CD4-positive, alpha-beta T cell treated with Interleukin-12 subunit alpha and Interleukin-12 subunit beta, for 1 hour (primary cell): Measurements from ENCODE around the gene SIAH3.

ENCODE experiments used
- DNase-seq: peaks from one replicate; pipeline ENCODE4 v3.0.0-alpha.2; 2020

Gene SIAH3

DNA sequence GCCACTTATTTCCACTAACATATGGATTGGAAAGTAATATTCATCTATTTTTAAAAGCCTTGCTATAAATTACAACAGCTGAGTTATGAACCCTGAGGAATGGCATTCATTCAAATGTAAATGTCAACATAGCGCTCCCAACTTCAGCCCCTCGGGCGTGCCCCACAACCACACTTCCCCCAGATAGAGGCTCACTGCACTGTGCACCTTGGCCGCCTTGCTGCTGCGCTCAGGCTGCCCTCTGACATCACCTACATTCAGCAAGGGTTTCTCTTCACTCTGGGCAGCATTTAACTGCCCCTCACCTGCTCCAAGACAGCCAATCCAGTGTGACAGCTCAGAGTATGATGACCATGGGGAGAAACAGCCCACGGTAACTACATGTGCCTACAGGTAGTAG, 35.1 kb downstream of the SIAH3 start:
- no peak for DNase-seq

DNA sequence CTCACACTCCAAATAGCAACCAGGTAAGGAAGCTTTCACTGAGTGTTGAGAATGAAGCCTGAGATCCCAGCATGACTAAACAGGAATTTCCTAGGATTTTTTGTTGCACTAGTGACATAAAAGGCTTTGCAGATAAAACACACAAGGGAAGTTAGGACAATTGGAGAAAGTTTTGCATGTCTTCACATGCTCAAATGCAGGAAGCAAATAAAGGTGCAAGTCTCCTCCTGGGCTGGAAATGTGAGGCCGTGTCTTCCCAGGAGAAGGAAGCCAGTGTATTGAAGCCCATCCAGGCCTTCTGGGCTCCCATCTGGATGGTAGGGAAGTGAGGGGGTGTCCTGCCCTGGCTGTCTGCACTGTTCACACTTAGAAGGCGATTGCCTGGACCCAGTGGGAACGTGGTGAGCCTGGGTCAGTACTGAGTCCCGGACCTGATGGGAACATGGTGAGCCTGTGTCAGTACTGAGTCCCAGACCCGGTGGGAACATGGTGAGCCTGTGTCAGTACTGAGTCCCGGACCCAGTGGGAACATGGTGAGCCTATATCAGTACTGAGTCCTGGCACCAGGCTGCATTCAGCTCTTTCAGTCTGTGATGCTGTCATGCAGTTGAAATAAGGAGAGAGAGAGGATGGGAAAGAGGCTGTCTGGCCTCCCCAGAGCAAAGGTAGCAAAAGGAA, 38.7 kb downstream of the SIAH3 start:
- no peak for DNase-seq

GRCh38 chr13:45811891-45812694, 39.5 kb downstream of the SIAH3 start:
- DNase-seq, result no peak

- no peak for DNase-seq
These were observed 41.7 kb downstream of the SIAH3 start for GRCh38 chr13:45809801-45810394.

GRCh38 chr13:45808925-45809324, 42.6 kb downstream of the SIAH3 start:
- DNase-seq, result no peak

DNA sequence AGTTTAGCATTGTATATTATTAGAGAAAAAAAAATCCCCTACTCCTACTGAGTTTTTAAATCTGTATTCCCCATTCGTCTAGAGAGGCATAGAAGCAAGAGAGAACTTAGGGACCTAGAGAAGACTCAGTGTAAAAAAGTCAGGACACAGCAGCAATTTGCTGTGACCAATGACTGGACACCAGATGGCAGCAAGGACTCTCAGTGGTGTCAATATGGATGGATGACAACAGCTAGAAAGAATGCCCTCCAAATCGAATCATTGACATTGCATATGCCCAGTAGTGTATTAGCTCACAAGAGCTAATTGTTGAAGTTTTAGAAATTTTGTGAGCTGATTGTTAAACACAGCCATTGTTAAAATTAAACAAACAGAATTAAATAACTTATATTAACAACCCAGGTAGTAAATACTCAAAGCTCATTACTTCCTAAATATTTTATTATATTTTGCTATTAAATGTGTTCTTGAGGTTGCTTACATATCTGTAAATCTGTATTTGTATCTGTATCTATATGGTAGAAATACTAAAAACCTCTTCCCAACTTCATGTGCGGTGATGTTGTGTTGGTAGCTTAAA, 43.9 kb downstream of the SIAH3 start:
- DNase-seq, result peak; percentile 27

DNA sequence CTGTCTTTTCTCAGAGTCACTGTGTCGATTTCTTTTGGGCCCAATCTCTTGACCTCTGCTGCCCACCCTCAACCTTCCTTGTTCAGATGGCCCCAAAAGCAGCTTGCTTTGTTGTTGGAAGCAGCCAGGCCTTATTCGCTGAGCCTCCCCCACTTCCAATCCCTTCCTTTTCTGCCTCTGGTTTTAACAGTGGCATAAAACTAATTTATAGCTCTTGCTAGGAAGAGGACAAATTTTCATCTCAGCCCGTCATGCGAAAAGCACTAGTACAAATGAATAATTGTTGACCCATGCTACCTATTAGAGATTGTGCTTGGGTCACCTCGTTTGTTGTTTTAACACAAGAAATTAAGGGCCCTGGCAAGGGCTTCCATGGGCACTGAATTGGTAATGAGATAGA, 51.1 kb downstream of the SIAH3 start:
- DNase-seq, result no peak

DNA sequence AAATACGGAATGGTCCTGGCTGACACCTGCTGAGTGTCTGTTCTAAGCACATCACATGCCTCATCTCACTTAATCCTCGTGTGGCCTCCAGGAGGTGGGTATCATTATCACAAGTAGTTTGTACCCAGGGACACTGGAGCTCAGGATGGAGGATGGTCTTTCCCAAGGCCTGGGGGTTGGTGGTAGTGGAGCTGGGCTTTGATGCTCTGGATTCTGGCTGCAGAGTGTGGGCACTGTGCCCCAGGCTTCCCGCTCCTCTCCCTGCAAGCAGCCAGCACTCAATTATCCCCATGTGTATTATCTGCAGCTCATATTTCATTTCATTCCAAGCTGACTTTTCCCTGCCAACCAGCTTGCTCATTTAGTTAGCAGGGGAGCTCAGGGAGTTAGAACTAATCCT, 52.1 kb downstream of the SIAH3 start:
- DNase-seq, result no peak

- DNase-seq, result no peak
These were observed 52.7 kb downstream of the SIAH3 start for GRCh38 chr13:45798851-45799250.

DNA sequence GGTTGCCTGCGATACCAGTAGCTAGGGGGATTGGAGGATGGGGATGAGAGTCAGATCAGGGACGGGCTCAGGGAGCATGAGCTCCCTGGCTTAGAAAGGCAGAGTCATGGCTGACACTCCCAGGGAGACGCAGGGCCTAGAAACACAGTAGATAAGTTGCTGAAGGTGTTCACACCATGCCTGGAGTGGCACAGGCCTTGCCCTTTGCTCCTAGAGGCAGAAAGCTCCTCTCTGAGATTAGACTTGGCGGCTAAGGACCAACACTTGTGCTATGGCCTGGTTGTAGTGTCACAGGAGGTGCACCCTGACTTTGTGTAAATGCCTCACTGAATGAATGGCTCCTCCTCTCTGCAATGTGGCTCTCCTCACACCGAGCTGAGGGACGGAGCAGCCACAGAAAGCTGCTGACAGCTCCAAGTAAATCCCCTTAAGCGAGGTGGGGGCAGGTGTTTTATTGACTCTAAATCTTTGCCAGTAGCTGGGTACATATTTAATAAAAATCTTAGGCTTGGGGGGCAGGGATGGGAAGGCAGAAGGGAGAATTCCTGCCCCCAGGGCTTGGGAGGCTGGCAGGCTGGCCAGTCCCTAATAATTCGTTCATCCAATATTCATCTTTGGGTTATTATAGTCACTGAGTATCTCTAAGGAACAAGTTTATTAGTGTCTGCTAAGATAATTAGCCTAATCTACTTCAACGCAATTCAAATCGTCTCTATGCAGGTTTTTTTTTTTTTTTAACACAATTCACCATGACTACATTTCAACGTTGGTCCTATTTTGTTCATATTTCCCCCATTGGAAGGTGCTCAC, 54.9 kb downstream of the SIAH3 start:
- no peak for DNase-seq

DNA sequence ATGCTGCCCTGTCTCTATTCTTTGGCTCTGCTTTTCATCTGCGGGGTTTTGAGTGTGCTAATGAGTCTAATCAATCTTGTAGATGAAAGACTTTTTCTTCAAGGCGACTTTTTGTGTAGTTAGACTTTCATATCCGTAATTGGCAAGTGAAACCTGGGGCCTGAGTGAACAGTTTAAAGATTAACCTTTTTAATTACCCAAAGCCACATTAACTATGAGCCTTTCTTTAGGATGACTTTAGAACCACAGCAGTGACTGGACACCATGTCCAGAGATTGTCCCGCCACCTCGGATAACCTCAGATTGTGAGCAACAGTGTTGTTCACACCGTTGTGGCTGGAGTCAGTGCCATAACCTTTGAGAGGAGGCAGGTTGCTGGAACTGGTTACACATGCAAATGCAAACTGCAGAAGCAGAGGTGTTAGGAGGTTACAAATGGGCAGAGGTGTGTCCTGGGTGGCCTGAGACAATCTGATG, 58.7 kb downstream of the SIAH3 start:
- no peak for DNase-seq

DNA sequence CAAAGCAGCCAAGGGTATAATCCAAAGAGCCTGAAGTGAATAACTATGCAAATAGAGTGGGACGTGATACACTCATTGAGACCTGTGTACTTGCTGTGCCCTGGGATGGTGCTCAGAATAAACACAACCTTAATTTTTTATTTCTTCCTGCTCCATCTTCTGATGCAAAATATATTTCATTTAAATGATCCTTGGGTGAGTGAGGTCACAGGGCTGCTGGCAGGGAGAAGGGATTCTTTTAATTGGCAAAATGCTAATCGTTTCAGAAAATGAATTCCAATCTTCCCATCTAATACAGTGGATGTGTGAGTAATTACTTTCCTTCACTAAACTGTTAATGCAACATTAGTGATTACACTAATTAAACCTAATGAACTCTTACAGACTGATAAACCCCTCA, 63.5 kb downstream of the SIAH3 start:
- DNase-seq, result no peak

- no peak for DNase-seq
These were observed 64.2 kb downstream of the SIAH3 start for GRCh38 chr13:45787346-45787745.

GRCh38 chr13:45786293-45786920, 65.1 kb downstream of the SIAH3 start:
- peak; percentile 5 for DNase-seq

- DNase-seq, result no peak
These were observed 66.5 kb downstream of the SIAH3 start for GRCh38 chr13:45784755-45785675.

DNA sequence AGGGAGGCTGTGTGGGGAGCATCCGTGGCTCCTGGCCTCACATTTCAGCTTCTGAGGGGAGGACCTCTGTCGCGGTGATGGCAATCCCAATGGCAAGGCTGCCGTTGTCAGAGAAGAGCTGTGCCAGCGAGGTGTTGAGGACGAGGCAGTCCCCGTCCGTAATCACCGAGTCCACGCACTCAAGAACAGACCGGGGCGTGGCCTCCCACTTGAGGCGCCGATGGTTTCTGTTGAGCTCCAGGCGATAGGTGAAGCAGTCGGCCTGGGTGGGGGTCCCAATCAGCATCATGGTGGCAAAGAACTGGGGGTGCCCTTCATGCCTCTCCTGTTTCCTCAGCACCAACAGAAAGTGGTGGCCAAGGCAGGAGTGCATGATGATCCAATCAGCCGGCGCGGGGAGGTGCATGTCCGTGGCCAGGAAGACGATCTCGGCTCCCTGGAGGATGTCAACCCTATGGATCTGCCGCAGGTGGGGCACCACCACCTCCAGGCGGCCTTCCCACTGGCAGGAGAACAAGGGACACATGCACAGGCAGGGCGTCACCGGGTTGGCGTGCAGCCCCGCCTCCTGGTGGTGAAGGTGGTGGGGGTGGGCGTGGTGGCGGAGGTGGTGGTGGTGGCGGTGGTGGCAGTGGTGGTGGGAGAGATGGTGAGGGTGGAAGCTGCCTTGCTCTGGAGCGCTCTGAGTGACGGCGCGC, 68.1 kb downstream of the SIAH3 start:
- DNase-seq, result no peak

GRCh38 chr13:45782327-45783045, 69.1 kb downstream of the SIAH3 start:
- no peak for DNase-seq

DNA sequence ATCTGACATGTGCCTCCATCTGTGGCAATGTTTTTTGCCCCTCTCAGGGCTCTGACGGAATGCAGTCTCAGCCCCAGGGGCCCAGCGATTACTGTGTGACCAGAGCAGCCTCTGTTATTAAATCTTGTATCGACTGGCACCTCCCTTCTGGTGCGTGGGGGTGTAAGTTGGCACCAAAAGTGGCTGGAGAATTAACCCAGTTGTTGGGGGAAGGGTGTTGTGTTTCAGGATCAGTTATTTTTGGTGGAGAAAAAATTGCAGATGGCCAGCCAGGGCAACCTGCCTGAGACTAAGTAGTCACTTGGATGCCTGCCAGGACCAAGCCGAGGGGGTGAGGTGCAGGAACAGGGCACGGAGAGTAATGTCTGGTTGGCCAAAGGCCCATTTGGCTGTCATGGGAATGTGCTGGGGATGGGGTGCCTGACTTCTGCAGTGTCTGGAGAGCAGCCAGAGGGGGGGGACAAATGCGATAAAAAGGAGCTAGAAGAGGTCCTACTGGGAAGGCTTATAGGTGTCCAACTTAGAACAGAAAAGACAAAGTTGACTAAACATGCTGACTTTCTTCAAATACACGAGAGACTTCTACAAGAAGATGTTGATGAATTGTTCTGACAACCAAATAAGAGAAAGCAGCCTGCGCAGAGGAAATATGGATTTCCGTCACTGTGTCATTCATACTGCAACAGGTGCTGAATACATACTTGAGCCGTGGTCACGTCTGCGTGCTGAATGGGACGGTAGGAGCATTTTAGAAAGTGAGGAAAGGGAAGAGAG, 69.8 kb downstream of the SIAH3 start:
- DNase-seq, result no peak

DNA sequence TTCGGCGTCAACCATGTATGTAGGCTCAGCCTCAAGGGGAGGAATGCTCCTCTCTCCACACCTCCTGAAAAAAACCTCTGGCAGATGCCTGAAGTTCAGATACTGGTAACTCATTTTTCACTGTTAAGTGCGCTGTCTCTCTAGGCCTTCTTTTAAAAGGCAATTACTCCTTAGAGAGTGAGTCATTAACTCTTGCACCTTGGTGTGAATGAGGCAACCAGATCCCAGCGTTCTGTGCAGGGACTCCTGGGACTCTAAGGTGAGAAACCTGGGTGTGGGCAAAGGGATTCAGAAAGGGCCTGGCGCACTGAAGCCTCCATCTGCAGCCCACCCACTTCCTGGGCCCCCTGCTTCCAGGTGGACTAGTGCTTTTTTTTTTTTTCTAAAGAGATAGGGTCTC, 71.7 kb downstream of the SIAH3 start:
- no peak for DNase-seq
